Skeletal muscle tissue (tissue), 4 donors: ENCODE data around the gene SURF6. TPM values are rescaled to one million over a fixed set of nuclear protein-coding genes. Genes with fewer than 3 reads are reported as not detected.
"Not testable (repeated sequence)": the region's sequence is repeated elsewhere in the genome, so short reads cannot be mapped to it uniquely, and the experiment has no call there.

Experiments used
- H3K27ac ChIP-seq: one replicate; pipeline ENCODE4 v1.7.0; 2013; ENCODE audit warnings: mild to moderate bottlenecking, low read depth, low read length, inconsistent platforms
- H3K27me3 ChIP-seq, 3 donors: one replicate each; pipeline ENCODE4 v1.7.0; 2013; ENCODE audit warnings: low read length in 3 of 3; ENCODE audit not compliant: control insufficient read depth in 3 of 3, insufficient read depth in 3 of 3
- H3K36me3 ChIP-seq, 3 donors: one replicate each; pipeline ENCODE4 v1.7.0; 2013; ENCODE audit warnings: low read length in 3 of 3; ENCODE audit not compliant: control insufficient read depth in 3 of 3, insufficient read depth in 3 of 3
- H3K4me1 ChIP-seq, 3 donors: one replicate each; pipeline ENCODE4 v1.7.0; 2013; ENCODE audit warnings: low read length in 3 of 3, mild to moderate bottlenecking in 3 of 3; ENCODE audit not compliant: control insufficient read depth in 3 of 3, insufficient read depth in 3 of 3
- H3K4me3 ChIP-seq, 3 donors: one replicate each; pipeline ENCODE4 v1.7.0; 2013; ENCODE audit warnings: low read length in 3 of 3
- H3K9ac ChIP-seq, 3 donors: one replicate each; pipeline ENCODE4 v1.7.0; 2013; ENCODE audit warnings: low read length in 3 of 3, mild to moderate bottlenecking in 3 of 3, moderate library complexity in 2 of 3, low read depth in 1 of 3
- H3K9me3 ChIP-seq, 3 donors: one replicate each; pipeline ENCODE4 v1.7.0; 2013; ENCODE audit warnings: low read length in 3 of 3; ENCODE audit not compliant: control insufficient read depth in 3 of 3
- total RNA-seq: library from RNA; depleted of rRNA; stranded (reverse); fragments of >200 nt; gene quantifications from one replicate; pipeline ENCODE4 v1.2.3, GENCODE V29; 2014
- donor health status: Osteomylitis.

Gene SURF6
- total RNA-seq, 1 donor from 2014 or later: 7.8 TPM

GRCh38 chr9:133331221-133331620 lies 4.8 kb downstream of the SURF6 start:
- Histone ChIP-seq H3K4me3 (no peak overlapping the region), H3K4me1 (peaks cover 13 to 17% (median 16%) of the 10 kb centered on the region in 3 donors), H3K9me3 (no peaks in the 10 kb centered on the region), H3K27me3 (no peaks in the 10 kb centered on the region), H3K27ac (no peak overlapping the region), H3K9ac (no peak overlapping the region), H3K36me3 (peaks cover 32 to 42% (median 37%) of the 10 kb centered on the region in 3 donors)

- H3K36me3 ChIP-seq: peaks cover 32 to 41% (median 37%) of the 10 kb centered on the region in 3 donors
- not testable (repeated sequence) for H3K4me3 ChIP-seq, H3K9ac ChIP-seq, H3K27me3 ChIP-seq, H3K27ac ChIP-seq, H3K4me1 ChIP-seq, H3K9me3 ChIP-seq
These were observed 6.5 kb downstream of the SURF6 start for GRCh38 chr9:133329306-133330156.

DNA sequence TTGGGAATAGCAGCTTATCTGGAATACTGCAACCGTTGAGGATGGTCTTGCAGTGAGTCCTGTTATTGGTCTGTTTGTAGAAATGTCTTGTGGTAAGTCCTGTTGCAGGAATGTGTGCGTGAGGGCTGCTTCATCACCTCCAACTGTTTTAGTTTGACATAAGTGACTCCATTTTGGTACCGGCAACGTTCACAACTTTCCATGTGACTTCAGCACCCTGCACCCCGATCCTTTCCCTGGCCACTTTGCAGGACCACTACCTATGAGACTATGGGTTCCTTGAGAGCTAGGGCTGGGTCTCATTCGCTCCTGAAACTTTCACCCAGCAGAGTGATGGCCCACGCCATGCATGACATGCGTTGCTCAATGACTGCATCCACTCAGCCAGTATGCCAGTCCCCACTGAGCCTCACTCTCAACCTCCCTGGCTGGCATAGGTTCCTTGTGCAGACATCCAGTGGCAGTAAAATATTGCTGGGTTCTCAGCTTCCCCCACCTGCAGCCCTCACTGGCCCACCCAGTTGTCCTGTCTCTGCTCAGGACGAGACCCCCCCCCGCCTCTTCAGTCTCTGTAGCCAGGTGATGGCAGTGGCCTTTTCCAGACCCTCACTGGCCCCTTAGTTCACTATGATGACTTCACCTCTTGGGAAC lies 8.0 kb downstream of the SURF6 start:
- Histone ChIP-seq H3K4me3 (no peak overlapping the region), H3K27me3 (no peaks in the 10 kb centered on the region), H3K36me3 (peaks cover 18 to 25% (median 23%) of the 10 kb centered on the region in 3 donors), H3K4me1 (no peaks in the 10 kb centered on the region), H3K27ac (no peak overlapping the region), H3K9ac (no peak overlapping the region), H3K9me3 (no peaks in the 10 kb centered on the region)

- not testable (repeated sequence) for H3K4me3 ChIP-seq, H3K9me3 ChIP-seq, H3K27ac ChIP-seq, H3K4me1 ChIP-seq, H3K27me3 ChIP-seq, H3K9ac ChIP-seq
- peaks cover 9 to 15% (median 14%) of the 10 kb centered on the region in 3 donors for H3K36me3 ChIP-seq
These were observed 9.0 kb downstream of the SURF6 start for GRCh38 chr9:133327021-133327420.

- H3K9me3 ChIP-seq: no peaks in the 10 kb centered on the region
- H3K27me3 ChIP-seq: peaks cover 0 to 11% (median 4%) of the 10 kb centered on the region in 3 donors
- H3K27ac ChIP-seq: no peak overlapping the region
- no peak overlapping the region for H3K9ac ChIP-seq
- no peak overlapping the region for H3K4me3 ChIP-seq
- no peaks in the 10 kb centered on the region for H3K36me3 ChIP-seq
- H3K4me1 ChIP-seq: no peaks in the 10 kb centered on the region
These were observed 11.8 kb downstream of the SURF6 start for GRCh38 chr9:133323991-133324703.

GRCh38 chr9:133323211-133323610 lies 12.8 kb downstream of the SURF6 start:
- no peak overlapping the region for H3K4me3 ChIP-seq
- no peak overlapping the region for H3K27ac ChIP-seq
- H3K36me3 ChIP-seq: no peaks in the 10 kb centered on the region
- no peak overlapping the region for H3K9ac ChIP-seq
- no peaks in the 10 kb centered on the region for H3K9me3 ChIP-seq
- H3K4me1 ChIP-seq: no peaks in the 10 kb centered on the region
- H3K27me3 ChIP-seq: peaks cover 0 to 13% (median 4%) of the 10 kb centered on the region in 3 donors

- H3K27me3 ChIP-seq: peaks cover 0 to 13% (median 4%) of the 10 kb centered on the region in 3 donors
- no peaks in the 10 kb centered on the region for H3K9me3 ChIP-seq
- no peak overlapping the region for H3K27ac ChIP-seq
- no peak overlapping the region for H3K9ac ChIP-seq
- H3K4me3 ChIP-seq: no peak overlapping the region
- H3K36me3 ChIP-seq: no peaks in the 10 kb centered on the region
- no peaks in the 10 kb centered on the region for H3K4me1 ChIP-seq
These were observed 13.3 kb downstream of the SURF6 start for GRCh38 chr9:133322701-133323100.

- Histone ChIP-seq H3K36me3 (no peaks in the 10 kb centered on the region), H3K4me1 (no peaks in the 10 kb centered on the region), H3K27me3 (peaks cover 0 to 13% (median 4%) of the 10 kb centered on the region in 3 donors), H3K9ac (no peak overlapping the region), H3K27ac (no peak overlapping the region), H3K9me3 (no peaks in the 10 kb centered on the region), H3K4me3 (no peak overlapping the region)
These were observed 14.5 kb downstream of the SURF6 start for GRCh38 chr9:133321411-133321935.

GRCh38 chr9:133320421-133320881 lies 15.5 kb downstream of the SURF6 start:
- Histone ChIP-seq H3K4me1 (no peaks in the 10 kb centered on the region), H3K9me3 (no peaks in the 10 kb centered on the region), H3K27me3 (peaks cover 0 to 13% (median 4%) of the 10 kb centered on the region in 3 donors)

More at GRCh38 chr9:133320421-133320881, 15.5 kb downstream of the SURF6 start:
- H3K36me3 ChIP-seq: no peaks in the 10 kb centered on the region
- no peak overlapping the region for H3K27ac ChIP-seq
- H3K4me3 ChIP-seq: no peak overlapping the region
- H3K9ac ChIP-seq: no peak overlapping the region
